SK-N-SH (cell line): Measurements from ENCODE around the gene CENPU. TPM values are rescaled to one million over a fixed set of nuclear protein-coding genes. Genes with fewer than 3 reads are reported as not detected.
A peak's percentile ranks its signal among the peaks of the same experiment; 100 is the strongest.

Source experiments
- CTCF ChIA-PET: fragments of 300-600, 350-600 bp; formaldehyde crosslinking; extraction: SDS; loops from one replicate; lab custom pipeline; 2021; lab: Yijun Ruan, JAX
- POLR2A ChIA-PET: fragments of 350-600 bp; sonication (Branson Sonifier 250); formaldehyde crosslinking; extraction: SDS; loops from one replicate; lab custom pipeline; 2020; ENCODE audit warnings: antibody characterized with exemption, inconsistent platforms; lab: Yijun Ruan, JAX
- DNase-seq: peaks from one replicate; pipeline ENCODE4 v3.0.0; 2012
- H2AFZ ChIP-seq: fragments of 200-600 bp; sonication (generic); 2 replicates; pipeline ENCODE4 v1.8.1; 2016; ENCODE audit warnings: antibody characterized with exemption, mild to moderate bottlenecking, low read depth
- H3F3A ChIP-seq: fragments of 200-600 bp; sonication (generic); replicated peaks from 2 replicates; pipeline ENCODE3; 2016; ENCODE audit warnings: antibody characterized with exemption, mild to moderate bottlenecking; ENCODE audit not compliant: insufficient read depth
- H3K27ac ChIP-seq, 2 experiments: fragments of 200-500 bp in 1 of 2; fragments of 200-600 bp in 1 of 2; sonication (Bioruptor generic) in 1 of 2; sonication (generic), shearing (Covaris generic) in 1 of 2; 2 replicates each; pipeline versions ENCODE4 v1.5.1 to v1.6.1; 2014 to 2016; ENCODE audit warnings: low read depth in 2 of 2, inconsistent platforms in 1 of 2, low read length in 1 of 2, mild to moderate bottlenecking in 1 of 2, mixed read lengths in 1 of 2
- H3K27me3 ChIP-seq: fragments of 200-600 bp; sonication (generic), shearing (Covaris generic); 2 replicates; pipeline ENCODE4 v1.6.1; 2016; ENCODE audit warnings: mixed run types; ENCODE audit not compliant: insufficient read depth
- H3K36me3 ChIP-seq, 2 experiments: fragments of 200-500 bp in 1 of 2; fragments of 200-600 bp in 1 of 2; sonication (Bioruptor generic) in 1 of 2; sonication (generic) in 1 of 2; replicated peaks in 1 of 2; 2 replicates each; pipeline versions ENCODE3 to v1.5.1; 2014 to 2016; ENCODE audit warnings: low read length in 1 of 2, mild to moderate bottlenecking in 1 of 2; ENCODE audit not compliant: insufficient read depth in 2 of 2, control insufficient read depth in 1 of 2
- H3K4me1 ChIP-seq, 2 experiments: fragments of 200-500 bp in 1 of 2; fragments of 200-600 bp in 1 of 2; sonication (Bioruptor generic) in 1 of 2; sonication (generic), shearing (Covaris generic) in 1 of 2; 2 replicates each; pipeline versions ENCODE4 v1.5.1 to v1.6.1; 2014 to 2016; ENCODE audit warnings: low read depth in 1 of 2, low read length in 1 of 2, mixed run types in 1 of 2; ENCODE audit not compliant: insufficient read depth in 2 of 2, control insufficient read depth in 1 of 2
- H3K4me2 ChIP-seq: fragments of 200-600 bp; sonication (generic), shearing (Covaris generic); 2 replicates; pipeline ENCODE4 v1.6.1; 2017; ENCODE audit warnings: mixed run types
- H3K4me3 ChIP-seq, 2 experiments: fragments of 200-500 bp in 1 of 2; fragments of 200-600 bp in 1 of 2; sonication (Bioruptor generic) in 1 of 2; sonication (generic), shearing (Covaris generic) in 1 of 2; 2 replicates each; pipeline versions ENCODE4 v1.5.1 to v1.8.1; 2014 to 2016; ENCODE audit warnings: low read depth in 2 of 2, inconsistent platforms in 1 of 2, low read length in 1 of 2, mild to moderate bottlenecking in 1 of 2, mixed read lengths in 1 of 2, moderate library complexity in 1 of 2
- H3K79me2 ChIP-seq: fragments of 200-600 bp; sonication (generic); 2 replicates; pipeline ENCODE4 v1.8.1; 2017; ENCODE audit warnings: mild to moderate bottlenecking; ENCODE audit not compliant: insufficient read depth
- H3K9ac ChIP-seq: fragments of 200-600 bp; sonication (generic); 2 replicates; pipeline ENCODE4 v1.6.1; 2017; ENCODE audit warnings: mixed run types
- H3K9me2 ChIP-seq: fragments of 200-600 bp; sonication (generic); 2 replicates; pipeline ENCODE4 v1.6.1; 2017; ENCODE audit warnings: mixed run types
- H3K9me3 ChIP-seq: fragments of 200-600 bp; sonication (generic); 2 replicates; pipeline ENCODE4 v1.6.1; 2017; ENCODE audit warnings: mixed run types, mild to moderate bottlenecking, moderate library complexity
- H4K20me1 ChIP-seq: fragments of 200-600 bp; sonication (generic); 2 replicates; pipeline ENCODE4 v1.6.1; 2017; ENCODE audit warnings: mild to moderate bottlenecking, mixed run types; ENCODE audit not compliant: insufficient read depth
- FOSL2 ChIP-seq: IDR thresholded peaks from 2 replicates; pipeline ENCODE4 v1.4.0; 2012; ENCODE audit warnings: low read depth, mild to moderate bottlenecking, moderate library complexity, borderline replicate concordance
- FOXJ3 ChIP-seq: sonication (generic); formaldehyde crosslinking; IDR thresholded peaks from 2 replicates; pipeline ENCODE4 v1.5.1; 2020; ENCODE audit warnings: mild to moderate bottlenecking, missing genetic modification reagents
- FOXM1 ChIP-seq: IDR thresholded peaks from 2 replicates; pipeline ENCODE4 v1.4.0; 2012; ENCODE audit warnings: low read depth, mild to moderate bottlenecking
- GATA2 ChIP-seq: sonication (generic); formaldehyde crosslinking; IDR thresholded peaks from 2 replicates; pipeline ENCODE4 v1.5.0; 2020; ENCODE audit warnings: mild to moderate bottlenecking, missing genetic modification reagents
- IRF3 ChIP-seq: fragments of 150-350 bp; IDR thresholded peaks from 2 replicates; pipeline ENCODE4 v1.6.1; 2016; ENCODE audit warnings: mild to moderate bottlenecking, low read depth, low read length
- MXI1 ChIP-seq: IDR thresholded peaks from 2 replicates; pipeline ENCODE4 v1.6.1; 2012; ENCODE audit warnings: mild to moderate bottlenecking, low read depth, low read length, improper control_type of control experiment
- PBX3 ChIP-seq: IDR thresholded peaks from 2 replicates; pipeline ENCODE4; 2012
- RAD21 ChIP-seq: IDR thresholded peaks from 2 replicates; pipeline ENCODE4 v1.6.1; 2012; ENCODE audit warnings: mild to moderate bottlenecking, low read length
- RFX5 ChIP-seq: IDR thresholded peaks from 2 replicates; pipeline ENCODE4 v1.6.1; 2012; ENCODE audit warnings: mild to moderate bottlenecking, improper control_type of control experiment, low read length
- RXRA ChIP-seq: IDR thresholded peaks from 2 replicates; pipeline ENCODE4 v1.4.0; 2012; ENCODE audit warnings: low read depth, mild to moderate bottlenecking, borderline replicate concordance
- SMC3 ChIP-seq: IDR thresholded peaks from 2 replicates; pipeline ENCODE4 v1.6.1; 2012; ENCODE audit warnings: low read depth, low read length, improper control_type of control experiment
- TAF1 ChIP-seq: IDR thresholded peaks from 2 replicates; pipeline ENCODE4 v1.6.1; 2012; ENCODE audit warnings: low read depth, mild to moderate bottlenecking, low read length, moderate library complexity, borderline replicate concordance
- TEAD4 ChIP-seq: IDR thresholded peaks from 2 replicates; pipeline ENCODE4 v1.4.0; 2012; ENCODE audit warnings: mild to moderate bottlenecking, borderline replicate concordance; ENCODE audit not compliant: insufficient read depth
- WGBS: methylation state at CpG from one replicate; pipeline ENCODE4 v1.1.6; 2017; ENCODE audit warnings: low lambda C conversion rate; 5-methylcytosine and 5-hydroxymethylcytosine counted together
- polyA plus RNA-seq, 3 experiments: library from polyadenylated mRNA; depleted of rRNA; stranded (reverse); fragments of >200 nt; gene quantifications; 2 replicates each; pipeline ENCODE4 v1.2.3, GENCODE V29; 2012
- TF ChIP-seq, protein P1 (sequence below): IDR thresholded peaks from 2 replicates; pipeline ENCODE4 v1.4.0; 2012; ENCODE audit warnings: low read depth, borderline replicate concordance
- TF ChIP-seq, protein P2 (sequence below): IDR thresholded peaks from 2 replicates; pipeline ENCODE4 v1.6.1; 2012; ENCODE audit warnings: mild to moderate bottlenecking, low read depth, low read length, moderate library complexity

CENPU gene
- polyA plus RNA-seq, 1 of the 3 experiments (the other 2 are of a cell fraction): 8.7 TPM

GRCh38 chr4:184748251-184748652, 14.4 kb upstream of the CENPU start (continued):
- TF ChIP-seq, protein P1, sequence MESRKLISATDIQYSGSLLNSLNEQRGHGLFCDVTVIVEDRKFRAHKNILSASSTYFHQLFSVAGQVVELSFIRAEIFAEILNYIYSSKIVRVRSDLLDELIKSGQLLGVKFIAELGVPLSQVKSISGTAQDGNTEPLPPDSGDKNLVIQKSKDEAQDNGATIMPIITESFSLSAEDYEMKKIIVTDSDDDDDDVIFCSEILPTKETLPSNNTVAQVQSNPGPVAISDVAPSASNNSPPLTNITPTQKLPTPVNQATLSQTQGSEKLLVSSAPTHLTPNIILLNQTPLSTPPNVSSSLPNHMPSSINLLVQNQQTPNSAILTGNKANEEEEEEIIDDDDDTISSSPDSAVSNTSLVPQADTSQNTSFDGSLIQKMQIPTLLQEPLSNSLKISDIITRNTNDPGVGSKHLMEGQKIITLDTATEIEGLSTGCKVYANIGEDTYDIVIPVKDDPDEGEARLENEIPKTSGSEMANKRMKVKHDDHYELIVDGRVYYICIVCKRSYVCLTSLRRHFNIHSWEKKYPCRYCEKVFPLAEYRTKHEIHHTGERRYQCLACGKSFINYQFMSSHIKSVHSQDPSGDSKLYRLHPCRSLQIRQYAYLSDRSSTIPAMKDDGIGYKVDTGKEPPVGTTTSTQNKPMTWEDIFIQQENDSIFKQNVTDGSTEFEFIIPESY: no peak

DNA sequence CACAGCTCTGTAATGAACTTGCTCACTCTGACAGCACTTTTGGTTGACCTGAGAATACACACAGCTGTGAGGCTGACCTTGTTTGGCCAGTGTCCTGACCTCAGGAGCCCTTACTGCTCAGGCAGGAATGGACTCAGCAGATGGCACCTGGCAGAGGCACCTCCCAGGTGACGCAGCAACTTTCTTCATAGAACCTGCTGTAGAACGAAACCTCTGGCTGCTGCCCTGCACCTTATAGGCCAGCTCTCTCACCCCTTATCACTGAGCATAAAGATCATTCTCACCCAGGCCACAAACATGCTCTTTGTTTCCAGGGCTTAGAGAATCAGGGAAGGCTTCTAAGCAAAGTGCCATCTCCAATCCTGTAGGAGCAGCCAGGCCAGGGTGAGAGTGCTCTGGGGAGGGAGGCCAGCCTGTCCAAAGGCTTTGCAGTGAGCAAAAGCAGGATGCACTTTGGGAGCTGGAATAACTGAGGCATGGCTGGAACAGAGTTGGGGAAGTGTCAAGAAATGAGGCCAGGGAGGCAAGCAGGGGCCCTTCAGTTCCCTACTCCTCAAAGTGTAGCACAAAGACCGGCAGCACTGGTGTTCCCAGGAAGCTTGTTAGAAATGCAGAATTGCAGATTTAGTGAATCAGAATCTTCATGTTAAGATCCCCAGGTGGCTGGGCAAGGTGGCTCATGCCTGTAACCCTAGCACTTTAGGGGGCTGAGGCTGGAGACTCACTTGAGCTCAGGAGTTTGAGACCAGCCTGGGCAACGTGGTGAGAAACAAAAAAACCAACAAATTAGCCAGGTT, 13.3 kb upstream of the CENPU start:
- DNase-seq: no peak
- Histone ChIP-seq H4K20me1 (no peaks in the 10 kb centered on the region), H3K4me2 (peak overlapping the region; percentile 38; the same call in 1 of the 2 replicates), H3K36me3 (no peaks in the 10 kb centered on the region), H3K4me1 (peaks cover 4 to 14% of the 10 kb centered on the region in 2 experiments; a peak in 1 of 4 replicates), H3K27ac (peak overlapping the region; percentile 32 to 82; a peak in 3 of 4 replicates), H3K79me2 (no peaks in the 10 kb centered on the region), H3F3A (no peaks in the 10 kb centered on the region), H3K9ac (no peak overlapping the region), H3K4me3 (no peak overlapping the region), H3K9me3 (no peaks in the 10 kb centered on the region), H3K27me3 (no peaks in the 10 kb centered on the region), H3K9me2 (no peaks in the 10 kb centered on the region), H2AFZ (0 out of 2 replicates have a peak overlapping the region, but pooled peaks have one; percentile 84)
- ChIA-PET CTCF (interaction anchor here (0.6 to 3.2 kb wide), 9 partner anchors 17 to 293 kb away, joined by 3 to 58 read pairs (median 5); no protein-coding TSS in a partner anchor), POLR2A (no interaction called here)
- TF ChIP-seq IRF3 (no peak), RFX5 (no peak), FOXJ3 (no peak), TEAD4 (no peak), TAF1 (no peak), FOSL2 (no peak), MXI1 (no peak), GATA2 (CRISPR knock-in tag) (no peak), RXRA (no peak), FOXM1 (no peak), RAD21 (no peak), PBX3 (no peak), SMC3 (no peak)
- TF ChIP-seq, protein P1: no peak
- TF ChIP-seq, protein P2, sequence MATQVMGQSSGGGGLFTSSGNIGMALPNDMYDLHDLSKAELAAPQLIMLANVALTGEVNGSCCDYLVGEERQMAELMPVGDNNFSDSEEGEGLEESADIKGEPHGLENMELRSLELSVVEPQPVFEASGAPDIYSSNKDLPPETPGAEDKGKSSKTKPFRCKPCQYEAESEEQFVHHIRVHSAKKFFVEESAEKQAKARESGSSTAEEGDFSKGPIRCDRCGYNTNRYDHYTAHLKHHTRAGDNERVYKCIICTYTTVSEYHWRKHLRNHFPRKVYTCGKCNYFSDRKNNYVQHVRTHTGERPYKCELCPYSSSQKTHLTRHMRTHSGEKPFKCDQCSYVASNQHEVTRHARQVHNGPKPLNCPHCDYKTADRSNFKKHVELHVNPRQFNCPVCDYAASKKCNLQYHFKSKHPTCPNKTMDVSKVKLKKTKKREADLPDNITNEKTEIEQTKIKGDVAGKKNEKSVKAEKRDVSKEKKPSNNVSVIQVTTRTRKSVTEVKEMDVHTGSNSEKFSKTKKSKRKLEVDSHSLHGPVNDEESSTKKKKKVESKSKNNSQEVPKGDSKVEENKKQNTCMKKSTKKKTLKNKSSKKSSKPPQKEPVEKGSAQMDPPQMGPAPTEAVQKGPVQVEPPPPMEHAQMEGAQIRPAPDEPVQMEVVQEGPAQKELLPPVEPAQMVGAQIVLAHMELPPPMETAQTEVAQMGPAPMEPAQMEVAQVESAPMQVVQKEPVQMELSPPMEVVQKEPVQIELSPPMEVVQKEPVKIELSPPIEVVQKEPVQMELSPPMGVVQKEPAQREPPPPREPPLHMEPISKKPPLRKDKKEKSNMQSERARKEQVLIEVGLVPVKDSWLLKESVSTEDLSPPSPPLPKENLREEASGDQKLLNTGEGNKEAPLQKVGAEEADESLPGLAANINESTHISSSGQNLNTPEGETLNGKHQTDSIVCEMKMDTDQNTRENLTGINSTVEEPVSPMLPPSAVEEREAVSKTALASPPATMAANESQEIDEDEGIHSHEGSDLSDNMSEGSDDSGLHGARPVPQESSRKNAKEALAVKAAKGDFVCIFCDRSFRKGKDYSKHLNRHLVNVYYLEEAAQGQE: no peak
- 55% methylated on average over 2 of the region's 4 CpGs for WGBS
